GM12892 (cell line): ENCODE data around the gene SH2B2.

Source experiments
- POLR2A ChIP-seq: IDR thresholded peaks from 2 replicates; pipeline ENCODE4 v1.6.1; 2011; ENCODE audit warnings: low read depth, low read length, control low read depth
- POLR2AphosphoS5 ChIP-seq: IDR thresholded peaks from 2 replicates; pipeline ENCODE4 v1.6.1; 2011; ENCODE audit warnings: low read depth, low read length, control low read depth
- TAF1 ChIP-seq: IDR thresholded peaks from 2 replicates; pipeline ENCODE4 v1.6.1; 2011; ENCODE audit warnings: low read depth, mild to moderate bottlenecking, control low read depth, low read length, borderline replicate concordance

DNA sequence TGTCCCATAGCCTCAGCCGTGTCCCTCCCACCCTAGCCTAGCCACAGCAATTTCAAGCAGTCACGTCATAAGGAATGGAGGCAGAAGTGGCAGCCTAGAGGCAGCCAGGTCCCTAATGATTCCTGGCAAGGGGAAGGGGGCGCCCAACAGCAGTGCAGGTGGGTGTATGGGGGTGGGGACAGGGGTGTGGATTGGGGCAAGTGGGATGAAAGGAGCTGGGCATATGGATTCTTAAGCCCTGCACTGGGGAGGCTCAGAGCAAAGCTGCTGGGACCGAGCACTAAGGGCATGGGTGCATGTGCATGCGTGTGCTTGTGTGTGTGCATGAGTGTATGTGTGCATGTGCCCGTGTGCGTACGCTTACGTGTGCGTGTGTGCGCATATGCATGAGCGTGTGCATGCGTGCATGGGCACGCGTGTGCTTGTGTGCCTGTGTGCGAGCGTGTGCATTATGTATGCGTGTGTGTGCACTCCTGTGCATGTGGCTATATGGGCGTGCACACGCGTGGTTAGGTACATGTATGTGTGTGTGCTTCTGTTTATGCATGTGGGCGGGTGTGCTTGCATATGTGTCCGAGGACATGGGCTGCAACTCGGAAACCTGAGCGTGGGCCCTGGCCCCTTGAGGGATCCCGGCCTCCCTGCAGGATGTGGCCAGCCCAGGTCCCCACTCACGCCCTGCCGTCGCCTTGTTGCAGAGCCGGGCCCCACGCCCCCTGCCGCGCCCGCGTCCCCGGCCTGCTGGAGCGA is 34.1 kb downstream of the SH2B2 start:
- TF ChIP-seq POLR2A (no peak), POLR2AphosphoS5 (peak; percentile 29; the same call in 1 of the 2 replicates), TAF1 (no peak)
